ENCODE data around the gene ACTN2. TPM values are rescaled to one million over a fixed set of nuclear protein-coding genes. Genes with fewer than 3 reads are reported as not detected.

ACTN2 gene
- total RNA-seq, 2 donors from 2014 or later, result 0.79 to 2.2 TPM

- WGBS, 2 experiments (ENCODE audit: insufficient coverage in 1 of 2, insufficient read length in 1 of 2), result 83 to 100% methylated on average over 1 to 2 of the region's 3 CpGs
- H3K4me3 ChIP-seq (ENCODE audit: low read length), result no peak overlapping the region
- TF ChIP-seq CTCF (conservative IDR thresholded peaks at IDR 0.05), result no peak
- H3K9me3 Mint-ChIP-seq, result no peaks in the 10 kb centered on the region
- H3K9me3 ChIP-seq (ENCODE audit: control insufficient read depth, low read length), result no peaks in the 10 kb centered on the region
- H3K4me1 ChIP-seq (ENCODE audit: control insufficient read depth, insufficient read depth, low read length), result no peaks in the 10 kb centered on the region
- H3K4me3 Mint-ChIP-seq, result no peak overlapping the region
- DNase-seq, result no peak
- no peaks in the 10 kb centered on the region for H3K36me3 Mint-ChIP-seq (ENCODE audit: low read depth)
- H3K4me1 Mint-ChIP-seq, result no peaks in the 10 kb centered on the region
- H3K36me3 ChIP-seq (ENCODE audit: control insufficient read depth, insufficient read depth, low read length), result no peaks in the 10 kb centered on the region
- no peak overlapping the region for H3K27ac Mint-ChIP-seq
- no peaks in the 10 kb centered on the region for H3K27me3 ChIP-seq (ENCODE audit: control insufficient read depth, insufficient read depth, low read length, poor library complexity, severe bottlenecking)
- no peaks in the 10 kb centered on the region for H3K27me3 Mint-ChIP-seq (ENCODE audit: insufficient read depth)
- H3K9ac ChIP-seq (ENCODE audit: extremely low read depth, low read length, poor library complexity, severe bottlenecking), result no peak overlapping the region
- no peak overlapping the region for H3K27ac ChIP-seq (ENCODE audit: low read depth, low read length)
Observed at GRCh38 chr1:236750928-236751327, 64.6 kb downstream of the ACTN2 start.

GRCh38 chr1:236751385-236751784, 65.1 kb downstream of the ACTN2 start:
- Mint-ChIP-seq H3K4me3 (no peak overlapping the region), H3K36me3 (ENCODE audit: low read depth) (no peaks in the 10 kb centered on the region), H3K9me3 (no peaks in the 10 kb centered on the region), H3K27ac (no peak overlapping the region), H3K27me3 (ENCODE audit: insufficient read depth) (no peaks in the 10 kb centered on the region), H3K4me1 (no peaks in the 10 kb centered on the region)
- Histone ChIP-seq H3K4me1 (ENCODE audit: control insufficient read depth, insufficient read depth, low read length) (no peaks in the 10 kb centered on the region), H3K9ac (ENCODE audit: extremely low read depth, low read length, poor library complexity, severe bottlenecking) (no peak overlapping the region), H3K9me3 (ENCODE audit: control insufficient read depth, low read length) (no peaks in the 10 kb centered on the region), H3K36me3 (ENCODE audit: control insufficient read depth, insufficient read depth, low read length) (no peaks in the 10 kb centered on the region), H3K4me3 (ENCODE audit: low read length) (no peak overlapping the region), H3K27me3 (ENCODE audit: control insufficient read depth, insufficient read depth, low read length, poor library complexity, severe bottlenecking) (no peaks in the 10 kb centered on the region), H3K27ac (ENCODE audit: low read depth, low read length) (no peak overlapping the region)
- 88 to 97% methylated on average over 12 to 16 of the region's 16 CpGs for WGBS, 2 experiments (ENCODE audit: insufficient coverage in 1 of 2, insufficient read length in 1 of 2)
- no peak for DNase-seq
- TF ChIP-seq CTCF (conservative IDR thresholded peaks at IDR 0.05), result no peak

GRCh38 chr1:236751935-236752334, 65.6 kb downstream of the ACTN2 start:
- Histone ChIP-seq H3K27ac (ENCODE audit: low read depth, low read length) (no peak overlapping the region), H3K27me3 (ENCODE audit: control insufficient read depth, insufficient read depth, low read length, poor library complexity, severe bottlenecking) (no peaks in the 10 kb centered on the region), H3K4me3 (ENCODE audit: low read length) (no peak overlapping the region), H3K4me1 (ENCODE audit: control insufficient read depth, insufficient read depth, low read length) (no peaks in the 10 kb centered on the region), H3K9ac (ENCODE audit: extremely low read depth, low read length, poor library complexity, severe bottlenecking) (no peak overlapping the region), H3K36me3 (ENCODE audit: control insufficient read depth, insufficient read depth, low read length) (no peaks in the 10 kb centered on the region), H3K9me3 (ENCODE audit: control insufficient read depth, low read length) (no peaks in the 10 kb centered on the region)
- Mint-ChIP-seq H3K27ac (no peak overlapping the region), H3K36me3 (ENCODE audit: low read depth) (no peaks in the 10 kb centered on the region), H3K4me3 (no peak overlapping the region), H3K27me3 (ENCODE audit: insufficient read depth) (no peaks in the 10 kb centered on the region), H3K4me1 (no peaks in the 10 kb centered on the region), H3K9me3 (no peaks in the 10 kb centered on the region)
- DNase-seq, result no peak
- TF ChIP-seq CTCF (conservative IDR thresholded peaks at IDR 0.05), result no peak
- WGBS, 2 experiments (ENCODE audit: insufficient coverage in 1 of 2, insufficient read length in 1 of 2), result 89 to 90% methylated on average over 4 of the region's 4 CpGs
